Osteoblast (primary cell): ENCODE results near the gene RUVBL1. TPM values are rescaled to one million over a fixed set of nuclear protein-coding genes. Genes with fewer than 3 reads are reported as not detected.

Experiments
- DNase-seq: peaks from one replicate; pipeline ENCODE4 v3.0.0; 2011; ENCODE audit warnings: low spot score, mixed read lengths; ENCODE audit not compliant: insufficient read length; ENCODE audit errors: missing footprints
- H2AFZ ChIP-seq: 2 replicates; pipeline ENCODE4 v1.6.0; 2011; ENCODE audit warnings: mild to moderate bottlenecking, low read length
- H3K27ac ChIP-seq: 2 replicates; pipeline ENCODE4 v1.5.1; 2011; ENCODE audit warnings: mild to moderate bottlenecking, low read depth, low read length, moderate library complexity
- H3K27me3 ChIP-seq: 2 replicates; pipeline ENCODE4 v1.6.0; 2012; ENCODE audit warnings: mild to moderate bottlenecking, control low read depth, inconsistent platforms, low read length, moderate library complexity; ENCODE audit not compliant: insufficient read depth
- H3K36me3 ChIP-seq: 2 replicates; pipeline ENCODE4 v1.5.1; 2011; ENCODE audit warnings: mild to moderate bottlenecking, low read length, control low read depth, moderate library complexity; ENCODE audit not compliant: insufficient read depth
- H3K4me1 ChIP-seq: 2 replicates; pipeline ENCODE4 v1.5.1; 2011; ENCODE audit warnings: mild to moderate bottlenecking, low read length, control low read depth, moderate library complexity; ENCODE audit not compliant: insufficient read depth
- H3K4me2 ChIP-seq: 2 replicates; pipeline ENCODE4 v1.6.0; 2011; ENCODE audit warnings: mild to moderate bottlenecking, low read length; ENCODE audit not compliant: insufficient read depth
- H3K4me3 ChIP-seq: fragments of 200-600 bp; sonication (generic); 3 replicates; pipeline ENCODE4 v1.5.1; 2012; ENCODE audit warnings: mild to moderate bottlenecking, low read length, inconsistent platforms; ENCODE audit not compliant: insufficient read depth
- H3K79me2 ChIP-seq: 2 replicates; pipeline ENCODE4 v1.6.0; 2012; ENCODE audit warnings: mild to moderate bottlenecking, low read length, control low read depth, inconsistent platforms; ENCODE audit not compliant: insufficient read depth
- H3K9me3 ChIP-seq: 2 replicates; pipeline ENCODE4 v1.5.1; 2011; ENCODE audit warnings: low read depth, low read length, control low read depth
- H4K20me1 ChIP-seq: 2 replicates; pipeline ENCODE4 v1.6.0; 2012; ENCODE audit warnings: mild to moderate bottlenecking, low read length, control low read depth; ENCODE audit not compliant: insufficient read depth
- total RNA-seq: library from RNA; depleted of rRNA; stranded (reverse); fragments of >200 nt; gene quantifications from 2 replicates; pipeline ENCODE4 v1.2.3, GENCODE V29; 2012
- TF ChIP-seq, protein P1 (sequence below): IDR thresholded peaks from 2 replicates; pipeline ENCODE4 v1.5.1; 2011; ENCODE audit warnings: mild to moderate bottlenecking, low read depth, low read length, moderate library complexity; ENCODE audit errors: extremely low read depth

RUVBL1 gene
- total RNA-seq, 1 donor, result 41.6 TPM

GRCh38 chr3:128054367-128054766, 69.2 kb downstream of the RUVBL1 start:
- Histone ChIP-seq H3K4me3 (peak overlapping the region; percentile 95), H3K4me1 (peaks cover 42% of the 10 kb centered on the region), H2AFZ (no peak overlapping the region), H3K36me3 (peaks cover 51% of the 10 kb centered on the region), H4K20me1 (peaks cover 46% of the 10 kb centered on the region), H3K79me2 (peaks cover 64% of the 10 kb centered on the region), H3K27ac (peak overlapping the region; percentile 96), H3K27me3 (no peaks in the 10 kb centered on the region), H3K9me3 (no peaks in the 10 kb centered on the region), H3K4me2 (peak overlapping the region; percentile 99)
- TF ChIP-seq, protein P1, sequence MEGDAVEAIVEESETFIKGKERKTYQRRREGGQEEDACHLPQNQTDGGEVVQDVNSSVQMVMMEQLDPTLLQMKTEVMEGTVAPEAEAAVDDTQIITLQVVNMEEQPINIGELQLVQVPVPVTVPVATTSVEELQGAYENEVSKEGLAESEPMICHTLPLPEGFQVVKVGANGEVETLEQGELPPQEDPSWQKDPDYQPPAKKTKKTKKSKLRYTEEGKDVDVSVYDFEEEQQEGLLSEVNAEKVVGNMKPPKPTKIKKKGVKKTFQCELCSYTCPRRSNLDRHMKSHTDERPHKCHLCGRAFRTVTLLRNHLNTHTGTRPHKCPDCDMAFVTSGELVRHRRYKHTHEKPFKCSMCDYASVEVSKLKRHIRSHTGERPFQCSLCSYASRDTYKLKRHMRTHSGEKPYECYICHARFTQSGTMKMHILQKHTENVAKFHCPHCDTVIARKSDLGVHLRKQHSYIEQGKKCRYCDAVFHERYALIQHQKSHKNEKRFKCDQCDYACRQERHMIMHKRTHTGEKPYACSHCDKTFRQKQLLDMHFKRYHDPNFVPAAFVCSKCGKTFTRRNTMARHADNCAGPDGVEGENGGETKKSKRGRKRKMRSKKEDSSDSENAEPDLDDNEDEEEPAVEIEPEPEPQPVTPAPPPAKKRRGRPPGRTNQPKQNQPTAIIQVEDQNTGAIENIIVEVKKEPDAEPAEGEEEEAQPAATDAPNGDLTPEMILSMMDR, result no peak
- peak; percentile 95 for DNase-seq

DNA sequence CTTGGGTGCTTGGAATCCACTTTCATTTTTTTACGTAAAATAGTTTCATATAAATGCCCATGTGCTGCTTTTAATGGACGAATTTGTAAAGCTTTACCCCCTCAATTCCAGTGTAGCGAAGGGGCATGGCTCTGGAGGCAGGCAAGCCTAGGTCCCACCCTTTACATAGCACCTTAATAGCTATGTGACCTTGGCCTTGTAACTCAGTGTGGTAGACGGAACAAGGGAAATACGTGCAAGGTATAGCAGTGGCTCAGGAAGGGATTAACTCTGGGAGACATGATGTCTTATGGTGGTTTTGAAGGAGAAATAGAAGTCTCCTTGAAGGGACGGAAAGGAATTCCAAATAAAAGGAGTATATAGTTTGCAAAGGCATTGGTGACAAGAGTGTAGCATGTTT, 70.0 kb downstream of the RUVBL1 start:
- peaks cover 62% of the 10 kb centered on the region for H3K79me2 ChIP-seq
- peak overlapping the region; percentile 96 for H3K27ac ChIP-seq
- TF ChIP-seq, protein P1, result no peak
- H3K27me3 ChIP-seq, result no peaks in the 10 kb centered on the region
- H3K4me2 ChIP-seq, result peak overlapping the region; percentile 99
- H3K4me1 ChIP-seq, result peaks cover 38% of the 10 kb centered on the region
- H2AFZ ChIP-seq, result no peak overlapping the region
- peaks cover 46% of the 10 kb centered on the region for H3K36me3 ChIP-seq
- DNase-seq, result no peak
- peaks cover 44% of the 10 kb centered on the region for H4K20me1 ChIP-seq
- peak overlapping the region; percentile 95 for H3K4me3 ChIP-seq
- no peaks in the 10 kb centered on the region for H3K9me3 ChIP-seq

DNA sequence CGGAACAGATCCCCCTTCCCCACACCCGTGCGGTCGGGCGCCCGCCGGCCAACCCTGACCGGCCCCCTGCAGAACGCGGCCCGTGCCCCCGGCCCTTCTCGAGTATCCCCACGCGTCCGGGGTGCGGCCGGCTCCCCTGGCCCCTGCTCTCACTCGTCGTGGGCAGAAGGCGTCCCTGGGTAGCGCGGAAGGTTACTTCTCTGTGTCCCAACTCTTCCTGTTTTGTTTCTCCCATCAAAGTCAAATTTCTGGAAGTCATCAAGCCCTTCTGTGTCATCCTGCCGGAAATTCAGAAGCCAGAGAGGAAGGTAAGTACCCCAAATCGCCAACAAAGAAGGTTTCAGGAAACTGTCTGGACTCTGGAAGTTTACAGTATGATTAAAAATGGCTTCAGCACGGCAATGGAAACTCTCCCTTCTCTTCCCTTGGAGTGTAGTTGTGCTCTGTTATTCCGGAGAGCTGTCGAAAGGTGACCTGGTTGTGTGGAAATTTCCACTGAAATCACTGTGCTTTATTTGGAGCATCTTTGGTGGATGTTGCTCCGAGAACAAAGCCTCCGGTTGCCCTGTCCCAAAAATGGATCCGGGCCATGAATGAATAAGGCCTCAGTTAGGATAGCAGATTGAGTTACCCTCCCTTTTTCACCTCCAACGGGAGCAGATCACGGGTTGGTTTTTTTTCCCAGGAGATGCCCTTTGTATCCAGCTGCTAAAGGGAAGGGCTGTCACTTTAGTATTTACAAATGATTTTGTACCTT, 70.8 kb downstream of the RUVBL1 start:
- Histone ChIP-seq H3K27ac (peak overlapping the region; percentile 96), H3K27me3 (peaks cover 2% of the 10 kb centered on the region), H3K79me2 (peaks cover 57% of the 10 kb centered on the region), H4K20me1 (peaks cover 41% of the 10 kb centered on the region), H3K9me3 (no peaks in the 10 kb centered on the region), H3K36me3 (peaks cover 38% of the 10 kb centered on the region), H3K4me3 (peak overlapping the region; percentile 95), H3K4me1 (peaks cover 36% of the 10 kb centered on the region), H2AFZ (peak overlapping the region; percentile 63), H3K4me2 (peak overlapping the region; percentile 99)
- TF ChIP-seq, protein P1, result no peak
- DNase-seq, result no peak

- Histone ChIP-seq H2AFZ (peak within 1 kb of the TSS; percentile 99), H3K9me3 (no peaks in the 10 kb centered on the region), H3K4me1 (peaks cover 36% of the 10 kb centered on the region), H3K27ac (peak within 1 kb of the TSS; percentile 96), H3K79me2 (peaks cover 51% of the 10 kb centered on the region), H3K4me2 (peak within 1 kb of the TSS; percentile 99), H3K27me3 (peaks cover 10% of the 10 kb centered on the region), H3K36me3 (peaks cover 34% of the 10 kb centered on the region), H3K4me3 (peak within 1 kb of the TSS; percentile 95), H4K20me1 (peaks cover 38% of the 10 kb centered on the region)
- TF ChIP-seq, protein P1, result no peak
- peak; percentile 99 for DNase-seq
These were observed 71.6 kb downstream of the RUVBL1 start, which contains the start of gene SEC61A1 for GRCh38 chr3:128051837-128052594. SEC61A1 (plus strand) TSS chr3:128052437; CDS start chr3:128052553, 116 bp downstream.
